Stimulated activated naive CD8-positive, alpha-beta T cell treated with anti-CD3 and anti-CD28 coated beads, Interleukin-15, Interleukin-2, amounts not matched to agents 100 ng/mL and 50 ng/mL, for 24 hours (primary cell): ENCODE measurements around the gene TBX18.

Experiments used
- H3K27ac Mint-ChIP-seq: one replicate; pipeline ENCODE4 v1.8.0; 2021; ENCODE audit warnings: mild to moderate bottlenecking, mixed read lengths
- H3K27me3 Mint-ChIP-seq: one replicate; pipeline ENCODE4 v1.8.0; 2021; ENCODE audit warnings: mixed read lengths
- H3K36me3 Mint-ChIP-seq: one replicate; pipeline ENCODE4 v1.8.0; 2021; ENCODE audit warnings: low read depth, mixed read lengths
- H3K4me1 Mint-ChIP-seq: one replicate; pipeline ENCODE4 v1.8.0; 2021; ENCODE audit warnings: low read depth, mixed read lengths
- H3K4me3 Mint-ChIP-seq: one replicate; pipeline ENCODE4 v1.8.0; 2021; ENCODE audit warnings: mild to moderate bottlenecking, mixed read lengths
- H3K9me3 Mint-ChIP-seq: one replicate; pipeline ENCODE4 v1.8.0; 2021; ENCODE audit warnings: mixed read lengths

Gene TBX18

GRCh38 chr6:84764332-84765049, at the start of gene TBX18:
Gene TBX18 (minus strand): TSS chr6:84764598. CDS start chr6:84764181, 417 bp downstream.
- H3K4me1 Mint-ChIP-seq = peaks cover 21% of the 10 kb centered on the region

DNA sequence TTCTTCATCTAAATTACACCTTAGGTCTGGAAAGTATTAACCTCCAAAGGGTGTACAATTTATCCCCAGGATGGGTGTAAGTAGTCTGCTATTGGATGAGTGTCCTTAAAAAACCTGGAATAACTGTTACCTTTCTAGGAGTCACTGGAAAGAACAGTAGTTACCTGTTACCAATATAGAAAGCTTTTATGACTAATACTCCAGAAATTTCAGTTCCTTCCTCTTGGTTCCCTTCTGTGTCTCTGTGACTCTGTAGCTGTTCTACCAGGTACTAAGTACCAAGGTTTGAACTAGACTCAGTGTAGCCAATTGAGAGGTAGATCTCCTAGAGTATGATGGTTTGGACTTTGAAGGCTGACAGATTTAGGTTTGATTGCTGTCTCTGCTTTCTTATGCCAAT, 47.0 kb upstream of the TBX18 start:
- no peaks in the 10 kb centered on the region for H3K27me3 Mint-ChIP-seq
- no peaks in the 10 kb centered on the region for H3K4me1 Mint-ChIP-seq
- no peaks in the 10 kb centered on the region for H3K9me3 Mint-ChIP-seq
- no peaks in the 10 kb centered on the region for H3K36me3 Mint-ChIP-seq
- H3K4me3 Mint-ChIP-seq = no peak overlapping the region
- H3K27ac Mint-ChIP-seq = no peak overlapping the region

More at GRCh38 chr6:84764332-84765049, at the start of gene TBX18:
- H3K27me3 Mint-ChIP-seq = peaks cover 88% of the 10 kb centered on the region
- peak within 1 kb of the TSS; percentile 58 for H3K4me3 Mint-ChIP-seq
- H3K9me3 Mint-ChIP-seq = no peaks in the 10 kb centered on the region
- H3K27ac Mint-ChIP-seq = peak within 1 kb of the TSS; percentile 53
- H3K36me3 Mint-ChIP-seq = no peaks in the 10 kb centered on the region

DNA sequence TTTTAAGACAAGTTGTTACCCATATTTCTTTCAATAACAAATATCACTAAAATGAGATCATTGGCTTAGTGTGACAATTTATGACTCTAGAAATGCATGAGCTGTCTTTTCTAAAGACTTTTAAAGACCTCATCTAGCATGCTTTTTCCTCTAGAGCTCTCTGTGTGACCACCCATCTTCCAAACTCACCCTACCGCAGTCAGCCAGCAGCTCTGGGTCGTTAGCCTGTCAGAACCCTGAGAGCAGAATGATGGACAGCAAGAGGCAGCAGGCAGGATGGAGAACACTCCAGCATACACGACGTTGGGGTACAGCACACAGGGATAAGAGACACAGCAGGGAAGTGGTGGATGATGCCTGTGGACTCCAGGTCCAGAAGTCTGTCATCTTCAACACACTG, 45.1 kb upstream of the TBX18 start:
- H3K27me3 Mint-ChIP-seq = peaks cover 7% of the 10 kb centered on the region
- H3K9me3 Mint-ChIP-seq = peaks cover 4% of the 10 kb centered on the region
- no peaks in the 10 kb centered on the region for H3K4me1 Mint-ChIP-seq
- no peak overlapping the region for H3K27ac Mint-ChIP-seq
- no peaks in the 10 kb centered on the region for H3K36me3 Mint-ChIP-seq
- H3K4me3 Mint-ChIP-seq = no peak overlapping the region

DNA sequence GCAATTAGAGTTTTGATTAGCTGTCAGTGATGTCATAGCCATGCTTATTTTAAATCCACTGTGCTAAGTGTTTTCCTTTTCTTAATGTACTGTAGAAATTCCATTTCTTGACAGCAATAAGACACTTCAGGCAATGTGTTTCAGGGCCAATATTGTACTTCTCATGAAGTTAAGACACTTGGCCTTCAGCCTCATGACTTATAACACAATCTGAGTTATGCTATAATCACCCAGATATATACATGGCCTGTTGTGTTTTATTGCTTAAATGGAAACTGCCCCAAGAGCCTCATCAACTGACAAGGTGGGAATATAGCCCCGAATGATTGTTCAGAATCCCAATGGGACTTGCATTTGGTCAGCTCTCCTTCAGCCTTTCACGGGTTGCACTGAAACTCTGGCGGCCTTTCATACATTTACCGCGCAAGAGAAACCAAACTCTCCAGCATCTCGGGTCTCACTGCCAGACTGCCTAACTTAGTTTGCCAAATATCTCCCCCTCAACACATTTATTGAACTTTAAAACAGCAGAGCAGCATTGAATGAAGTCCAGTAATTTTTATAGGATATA, 44.2 kb upstream of the TBX18 start:
- peaks cover 7% of the 10 kb centered on the region for H3K27me3 Mint-ChIP-seq
- no peak overlapping the region for H3K4me3 Mint-ChIP-seq
- H3K27ac Mint-ChIP-seq = no peak overlapping the region
- no peaks in the 10 kb centered on the region for H3K36me3 Mint-ChIP-seq
- peaks cover 4% of the 10 kb centered on the region for H3K9me3 Mint-ChIP-seq
- no peaks in the 10 kb centered on the region for H3K4me1 Mint-ChIP-seq

DNA sequence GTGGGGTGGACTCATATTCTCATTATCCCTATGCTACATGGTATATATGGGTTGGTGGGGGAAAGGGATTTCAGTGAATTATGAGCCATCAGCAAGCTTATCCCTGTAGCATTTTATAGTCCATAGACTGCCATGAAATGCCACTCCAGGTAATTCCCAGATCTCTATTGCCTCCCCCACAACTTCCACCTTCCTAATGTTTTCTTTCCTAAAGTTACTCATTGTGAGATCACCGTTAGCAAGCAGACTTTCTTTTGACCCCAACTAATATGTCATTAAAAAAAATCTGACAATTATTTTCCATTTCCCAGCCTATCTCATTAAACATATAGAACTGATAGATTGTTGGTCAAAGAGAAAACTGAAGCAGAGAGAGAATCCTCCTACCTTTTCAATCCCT, 40.7 kb upstream of the TBX18 start:
- Mint-ChIP-seq H3K27ac (no peak overlapping the region), H3K36me3 (no peaks in the 10 kb centered on the region), H3K27me3 (peaks cover 7% of the 10 kb centered on the region), H3K9me3 (peaks cover 4% of the 10 kb centered on the region), H3K4me1 (no peaks in the 10 kb centered on the region), H3K4me3 (no peak overlapping the region)

- Mint-ChIP-seq H3K27ac (no peak overlapping the region), H3K4me1 (no peaks in the 10 kb centered on the region), H3K9me3 (peaks cover 4% of the 10 kb centered on the region), H3K27me3 (peaks cover 7% of the 10 kb centered on the region), H3K36me3 (no peaks in the 10 kb centered on the region), H3K4me3 (no peak overlapping the region)
Observed at GRCh38 chr6:84804720-84805119, 40.3 kb upstream of the TBX18 start.

GRCh38 chr6:84801250-84801649, 36.9 kb upstream of the TBX18 start:
- Mint-ChIP-seq H3K4me3 (no peak overlapping the region), H3K27ac (no peak overlapping the region), H3K4me1 (no peaks in the 10 kb centered on the region), H3K27me3 (peaks cover 7% of the 10 kb centered on the region), H3K9me3 (peaks cover 16% of the 10 kb centered on the region), H3K36me3 (no peaks in the 10 kb centered on the region)

- no peaks in the 10 kb centered on the region for H3K36me3 Mint-ChIP-seq
- H3K9me3 Mint-ChIP-seq = peaks cover 22% of the 10 kb centered on the region
- no peaks in the 10 kb centered on the region for H3K27me3 Mint-ChIP-seq
- H3K4me1 Mint-ChIP-seq = no peaks in the 10 kb centered on the region
- no peak overlapping the region for H3K4me3 Mint-ChIP-seq
- no peak overlapping the region for H3K27ac Mint-ChIP-seq
Observed at GRCh38 chr6:84798257-84798656, 33.9 kb upstream of the TBX18 start.

DNA sequence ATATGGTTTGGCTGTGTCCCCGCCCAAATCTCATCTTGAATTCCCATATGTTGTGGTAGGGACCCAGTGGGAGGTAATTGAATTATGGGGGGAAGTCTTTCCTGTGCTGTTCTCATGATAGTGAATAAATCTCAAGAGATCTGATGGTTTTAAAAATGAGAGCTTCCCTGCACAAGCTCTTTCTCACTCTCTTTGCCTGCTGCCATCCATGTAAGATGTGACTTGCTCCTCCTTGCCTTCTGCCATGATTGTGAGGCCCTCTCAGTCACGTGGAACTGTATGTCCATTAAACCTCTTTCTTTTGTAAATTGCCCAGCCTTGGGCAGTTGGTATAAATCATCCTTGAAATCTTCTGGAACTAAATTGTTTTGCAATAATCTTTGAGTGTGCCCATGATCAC, 31.9 kb upstream of the TBX18 start:
- H3K4me1 Mint-ChIP-seq = no peaks in the 10 kb centered on the region
- no peak overlapping the region for H3K4me3 Mint-ChIP-seq
- no peaks in the 10 kb centered on the region for H3K27me3 Mint-ChIP-seq
- no peak overlapping the region for H3K27ac Mint-ChIP-seq
- peaks cover 27% of the 10 kb centered on the region for H3K9me3 Mint-ChIP-seq
- H3K36me3 Mint-ChIP-seq = no peaks in the 10 kb centered on the region

GRCh38 chr6:84791927-84792326, 27.5 kb upstream of the TBX18 start:
- Mint-ChIP-seq H3K9me3 (peaks cover 21% of the 10 kb centered on the region), H3K4me1 (no peaks in the 10 kb centered on the region), H3K27me3 (no peaks in the 10 kb centered on the region), H3K36me3 (no peaks in the 10 kb centered on the region), H3K27ac (no peak overlapping the region), H3K4me3 (no peak overlapping the region)

DNA sequence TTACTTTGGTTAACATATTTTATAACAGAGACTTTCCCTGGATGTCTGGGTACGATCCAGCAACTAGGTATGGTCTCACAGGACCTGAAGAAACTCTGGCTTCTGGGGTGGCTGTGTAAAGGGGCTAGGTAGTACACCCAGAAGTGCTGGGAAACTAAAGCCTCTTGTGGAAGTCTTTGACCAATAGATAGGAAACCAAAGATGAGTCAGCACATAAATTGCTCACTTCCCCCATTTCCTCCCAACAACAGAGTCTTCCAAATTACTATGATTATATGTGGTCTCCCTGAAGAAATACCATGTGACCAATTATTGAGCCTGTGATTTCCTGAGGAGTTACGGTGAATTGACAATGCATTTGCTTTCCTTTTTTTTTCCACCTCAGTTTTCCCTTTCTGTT, 26.8 kb upstream of the TBX18 start:
- H3K9me3 Mint-ChIP-seq = peaks cover 14% of the 10 kb centered on the region
- no peak overlapping the region for H3K27ac Mint-ChIP-seq
- H3K36me3 Mint-ChIP-seq = no peaks in the 10 kb centered on the region
- no peaks in the 10 kb centered on the region for H3K27me3 Mint-ChIP-seq
- H3K4me1 Mint-ChIP-seq = no peaks in the 10 kb centered on the region
- H3K4me3 Mint-ChIP-seq = no peak overlapping the region

GRCh38 chr6:84789170-84789569, 24.8 kb upstream of the TBX18 start:
- peaks cover 6% of the 10 kb centered on the region for H3K27me3 Mint-ChIP-seq
- H3K36me3 Mint-ChIP-seq = no peaks in the 10 kb centered on the region
- H3K9me3 Mint-ChIP-seq = peaks cover 10% of the 10 kb centered on the region
- no peak overlapping the region for H3K27ac Mint-ChIP-seq
- H3K4me3 Mint-ChIP-seq = no peak overlapping the region
- no peaks in the 10 kb centered on the region for H3K4me1 Mint-ChIP-seq

DNA sequence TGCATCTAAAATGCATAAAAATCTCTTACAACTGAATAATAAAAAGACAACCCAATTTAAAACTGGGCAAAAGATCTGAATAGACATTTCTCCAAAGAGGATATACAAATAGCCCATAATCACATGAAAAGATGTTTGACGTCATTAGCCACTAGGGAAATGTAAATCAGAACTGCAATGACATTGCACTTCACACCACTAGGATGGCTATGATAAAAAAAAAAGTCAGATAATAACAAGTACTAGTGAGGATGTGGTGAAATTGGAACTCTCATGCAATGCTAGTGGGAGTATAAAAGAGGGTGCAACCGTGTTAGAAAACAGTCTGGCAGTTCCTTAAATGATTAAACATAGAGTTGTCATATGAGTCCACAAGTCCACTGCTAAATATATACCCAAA, 24.3 kb upstream of the TBX18 start:
- no peak overlapping the region for H3K27ac Mint-ChIP-seq

GRCh38 chr6:84785671-84786070, 21.3 kb upstream of the TBX18 start:
- H3K27ac Mint-ChIP-seq = no peak overlapping the region
- H3K36me3 Mint-ChIP-seq = no peaks in the 10 kb centered on the region
- H3K4me1 Mint-ChIP-seq = no peaks in the 10 kb centered on the region
- H3K9me3 Mint-ChIP-seq = no peaks in the 10 kb centered on the region
- H3K27me3 Mint-ChIP-seq = peaks cover 6% of the 10 kb centered on the region
- no peak overlapping the region for H3K4me3 Mint-ChIP-seq

More for the DNA sequence above, 24.3 kb upstream of the TBX18 start:
- Mint-ChIP-seq H3K27me3 (peaks cover 6% of the 10 kb centered on the region), H3K4me1 (no peaks in the 10 kb centered on the region), H3K36me3 (no peaks in the 10 kb centered on the region), H3K4me3 (no peak overlapping the region), H3K9me3 (peaks cover 7% of the 10 kb centered on the region)

- Mint-ChIP-seq H3K27ac (no peak overlapping the region), H3K4me1 (no peaks in the 10 kb centered on the region), H3K9me3 (no peaks in the 10 kb centered on the region), H3K4me3 (no peak overlapping the region), H3K27me3 (peaks cover 39% of the 10 kb centered on the region), H3K36me3 (no peaks in the 10 kb centered on the region)
Observed at GRCh38 chr6:84779917-84780316, 15.5 kb upstream of the TBX18 start.

- Mint-ChIP-seq H3K9me3 (no peaks in the 10 kb centered on the region), H3K27ac (no peak overlapping the region), H3K27me3 (peaks cover 38% of the 10 kb centered on the region), H3K4me3 (no peak overlapping the region), H3K36me3 (no peaks in the 10 kb centered on the region), H3K4me1 (no peaks in the 10 kb centered on the region)
Observed at GRCh38 chr6:84779380-84779779, 15.0 kb upstream of the TBX18 start.
